NB4 (cell line): Measurements from ENCODE around the gene PTGDS.

Experiments
- DNase-seq: peaks from one replicate; pipeline ENCODE4 v3.0.0; 2010; ENCODE audit warnings: low read depth
- H3K4me3 ChIP-seq: one replicate; pipeline ENCODE4 v1.5.1; 2011; ENCODE audit warnings: mild to moderate bottlenecking, low read depth, low read length, moderate library complexity
- MAX ChIP-seq: IDR thresholded peaks from 2 replicates; pipeline ENCODE4 v1.6.1; 2011; ENCODE audit warnings: low read depth, low read length
- MYC ChIP-seq: IDR thresholded peaks from 2 replicates; pipeline ENCODE4 v1.6.1; 2011; ENCODE audit warnings: low read depth, low read length
- POLR2A ChIP-seq: IDR thresholded peaks from 2 replicates; pipeline ENCODE4 v1.6.1; 2011; ENCODE audit warnings: mild to moderate bottlenecking; ENCODE audit not compliant: insufficient read length; ENCODE audit errors: extremely low read depth
- TF ChIP-seq, protein P1 (sequence below): IDR thresholded peaks from one replicate; pipeline ENCODE4 v1.5.1; 2012; ENCODE audit warnings: low read depth, low read length

Gene PTGDS

DNA sequence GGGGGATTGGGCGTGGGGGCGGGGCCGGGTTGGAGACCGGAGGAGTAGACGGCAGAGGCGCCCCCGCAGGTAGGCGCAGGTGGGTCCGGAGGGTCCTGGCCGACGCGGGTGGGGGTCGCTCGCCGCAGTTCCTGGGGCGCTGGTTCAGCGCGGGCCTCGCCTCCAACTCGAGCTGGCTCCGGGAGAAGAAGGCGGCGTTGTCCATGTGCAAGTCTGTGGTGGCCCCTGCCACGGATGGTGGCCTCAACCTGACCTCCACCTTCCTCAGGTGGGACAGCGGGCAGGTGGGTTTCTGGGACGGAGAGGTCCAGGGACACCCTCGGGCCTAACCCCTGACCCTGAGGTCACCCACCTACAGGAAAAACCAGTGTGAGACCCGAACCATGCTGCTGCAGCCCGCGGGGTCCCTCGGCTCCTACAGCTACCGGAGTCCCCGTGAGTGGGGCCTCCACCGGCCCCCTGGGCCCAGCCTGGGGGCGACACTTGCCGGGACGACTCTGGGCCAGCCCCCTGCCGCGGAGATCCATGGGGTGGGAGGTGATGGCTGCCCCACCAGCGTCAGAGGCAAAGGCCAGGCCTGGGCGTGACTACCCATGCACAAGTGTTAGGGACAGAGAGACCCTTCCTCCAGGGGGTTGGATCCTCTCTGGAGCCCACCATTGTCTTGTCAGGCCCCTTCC is 1.7 kb downstream of the PTGDS start:
- DNase-seq, result no peak
- TF ChIP-seq MYC (no peak), MAX (no peak), POLR2A (no peak)
- TF ChIP-seq, protein P1, sequence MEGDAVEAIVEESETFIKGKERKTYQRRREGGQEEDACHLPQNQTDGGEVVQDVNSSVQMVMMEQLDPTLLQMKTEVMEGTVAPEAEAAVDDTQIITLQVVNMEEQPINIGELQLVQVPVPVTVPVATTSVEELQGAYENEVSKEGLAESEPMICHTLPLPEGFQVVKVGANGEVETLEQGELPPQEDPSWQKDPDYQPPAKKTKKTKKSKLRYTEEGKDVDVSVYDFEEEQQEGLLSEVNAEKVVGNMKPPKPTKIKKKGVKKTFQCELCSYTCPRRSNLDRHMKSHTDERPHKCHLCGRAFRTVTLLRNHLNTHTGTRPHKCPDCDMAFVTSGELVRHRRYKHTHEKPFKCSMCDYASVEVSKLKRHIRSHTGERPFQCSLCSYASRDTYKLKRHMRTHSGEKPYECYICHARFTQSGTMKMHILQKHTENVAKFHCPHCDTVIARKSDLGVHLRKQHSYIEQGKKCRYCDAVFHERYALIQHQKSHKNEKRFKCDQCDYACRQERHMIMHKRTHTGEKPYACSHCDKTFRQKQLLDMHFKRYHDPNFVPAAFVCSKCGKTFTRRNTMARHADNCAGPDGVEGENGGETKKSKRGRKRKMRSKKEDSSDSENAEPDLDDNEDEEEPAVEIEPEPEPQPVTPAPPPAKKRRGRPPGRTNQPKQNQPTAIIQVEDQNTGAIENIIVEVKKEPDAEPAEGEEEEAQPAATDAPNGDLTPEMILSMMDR, result no peak
- no peak overlapping the region for H3K4me3 ChIP-seq

DNA sequence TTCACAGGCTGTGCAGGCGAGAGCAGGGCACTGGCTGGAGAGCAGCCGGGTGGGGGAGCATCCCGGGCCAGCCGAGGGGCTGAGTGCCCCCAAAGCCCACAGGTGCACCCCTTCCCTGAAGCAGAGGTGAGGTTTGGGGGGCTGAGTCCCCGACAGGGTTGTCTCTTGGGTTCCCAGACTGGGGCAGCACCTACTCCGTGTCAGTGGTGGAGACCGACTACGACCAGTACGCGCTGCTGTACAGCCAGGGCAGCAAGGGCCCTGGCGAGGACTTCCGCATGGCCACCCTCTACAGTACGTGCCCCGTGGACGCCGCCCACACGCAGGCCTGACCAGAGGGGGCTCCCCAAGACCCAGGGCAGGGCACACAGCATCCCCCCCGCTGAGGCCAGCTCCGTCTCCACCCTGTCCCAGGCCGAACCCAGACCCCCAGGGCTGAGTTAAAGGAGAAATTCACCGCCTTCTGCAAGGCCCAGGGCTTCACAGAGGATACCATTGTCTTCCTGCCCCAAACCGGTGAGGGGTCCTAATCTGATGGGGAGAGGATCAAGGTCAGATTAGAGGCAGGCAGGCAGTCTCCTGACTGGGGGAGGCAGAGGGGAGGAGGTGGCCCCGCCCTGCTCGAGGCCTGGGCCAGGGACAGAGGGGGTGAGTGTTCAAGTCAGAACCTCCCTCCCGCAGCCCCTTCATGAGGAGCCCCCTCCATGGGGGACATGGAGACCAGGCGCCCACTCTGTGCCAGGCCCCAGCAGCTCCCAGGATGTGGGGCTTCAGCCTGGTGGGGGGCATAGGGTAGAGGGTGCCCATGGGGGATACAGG is 2.7 kb downstream of the PTGDS start:
- no peak overlapping the region for H3K4me3 ChIP-seq
- no peak for DNase-seq
- TF ChIP-seq MYC (no peak), POLR2A (no peak), MAX (no peak)
- TF ChIP-seq, protein P1, result no peak

DNA sequence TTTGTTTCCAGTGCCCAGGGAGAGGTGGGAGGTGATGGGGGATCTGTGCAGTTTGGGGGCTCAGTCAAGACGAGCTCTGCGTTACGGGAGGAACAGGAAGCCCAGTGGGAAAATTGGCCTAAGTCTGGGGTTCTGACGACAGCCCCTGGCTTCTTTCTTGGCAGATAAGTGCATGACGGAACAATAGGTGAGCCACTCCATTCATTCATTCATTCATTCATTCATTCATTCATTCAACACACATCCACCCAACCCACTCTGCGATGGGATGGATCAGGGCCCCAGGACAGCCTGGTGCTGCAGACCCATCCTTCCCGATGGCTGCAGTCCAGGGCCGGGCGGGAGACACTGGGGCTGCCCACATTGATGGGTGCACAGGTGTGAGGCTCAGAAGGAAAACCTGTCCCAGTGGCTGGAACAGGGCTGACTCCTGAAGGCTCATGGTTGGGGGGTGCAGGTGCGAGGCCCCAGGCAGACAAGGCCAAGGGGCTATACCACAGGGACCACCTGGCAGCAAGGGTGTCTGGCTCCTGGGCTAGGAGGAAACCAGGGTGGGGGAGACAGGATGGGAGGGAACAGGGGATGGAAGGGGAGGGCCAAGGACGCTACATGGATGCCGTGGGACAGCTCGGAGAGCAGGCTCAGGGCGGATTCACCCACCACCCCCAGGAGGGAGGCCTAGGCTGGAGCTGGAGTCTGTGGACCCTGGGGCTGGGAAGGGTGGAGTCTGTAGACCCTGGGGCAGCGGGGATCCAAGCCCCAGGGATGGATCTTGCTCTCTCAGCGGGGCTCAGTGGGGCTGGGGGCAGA is 3.6 kb downstream of the PTGDS start:
- H3K4me3 ChIP-seq, result no peak overlapping the region
- TF ChIP-seq, protein P1, result no peak
- TF ChIP-seq MAX (no peak), POLR2A (no peak), MYC (no peak)
- DNase-seq, result no peak

GRCh38 chr9:136981588-136982231 is 4.4 kb downstream of the PTGDS start:
- DNase-seq, result no peak
- TF ChIP-seq MAX (no peak), POLR2A (no peak), MYC (no peak)
- TF ChIP-seq, protein P1, result no peak
- no peak overlapping the region for H3K4me3 ChIP-seq
